ENCODE measurements around the gene TEAD1.

Gene TEAD1

DNA sequence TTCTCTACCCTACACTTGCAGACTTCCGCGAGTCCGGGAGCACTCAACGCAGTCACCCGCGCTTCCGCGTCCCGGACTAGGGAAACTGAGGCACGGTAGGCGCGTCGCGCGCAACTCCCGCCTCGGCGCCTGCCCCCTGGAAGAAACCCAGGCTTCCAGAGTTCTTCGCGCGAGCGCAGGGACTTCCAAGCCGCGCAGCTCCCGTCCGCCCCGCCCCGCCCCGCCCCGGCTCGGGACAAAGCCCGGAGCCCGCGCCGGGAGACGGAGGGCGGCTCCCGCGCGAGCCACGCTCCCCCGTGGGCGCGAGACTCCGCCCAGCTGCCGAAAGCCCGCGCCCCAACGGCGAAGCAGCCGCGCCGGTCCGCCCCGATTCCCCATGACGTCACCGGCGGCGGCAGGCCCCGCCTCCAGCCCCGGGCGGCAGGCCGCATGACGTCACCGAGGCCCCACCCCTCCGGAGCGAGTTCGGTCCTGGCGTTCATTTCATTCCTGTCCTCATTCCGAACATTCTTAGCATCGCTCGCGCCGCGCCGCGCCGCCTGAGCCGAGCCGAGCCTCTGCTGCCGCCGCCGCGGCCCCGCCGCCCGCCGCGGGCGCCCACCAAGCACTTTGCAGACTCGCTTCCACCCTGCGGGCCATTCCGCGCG lies at the start of gene TEAD1:
Gene TEAD1 (plus strand): TSS at position 498 of the 647 bp plus-strand sequence.
- DNase-seq = peak; percentile 89

DNA sequence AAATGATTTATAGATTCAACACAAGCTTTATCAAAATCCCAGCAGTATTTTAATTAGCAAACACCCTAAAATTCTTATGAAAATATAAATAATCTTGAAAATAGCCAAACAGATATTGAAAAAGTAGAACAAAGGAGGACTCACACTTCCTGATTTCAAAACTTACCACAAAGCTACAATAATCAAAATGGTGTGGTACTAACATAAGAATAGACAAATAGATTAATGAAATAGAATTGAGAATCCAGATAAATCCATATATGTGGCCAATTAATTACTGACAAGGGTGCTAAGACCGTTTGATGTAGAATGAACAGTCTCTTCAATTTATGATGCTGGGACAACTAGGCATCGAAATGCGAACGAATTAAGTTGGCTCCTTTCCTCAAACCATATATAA lies 49.6 kb upstream of the TEAD1 start:
- DNase-seq = no peak

DNA sequence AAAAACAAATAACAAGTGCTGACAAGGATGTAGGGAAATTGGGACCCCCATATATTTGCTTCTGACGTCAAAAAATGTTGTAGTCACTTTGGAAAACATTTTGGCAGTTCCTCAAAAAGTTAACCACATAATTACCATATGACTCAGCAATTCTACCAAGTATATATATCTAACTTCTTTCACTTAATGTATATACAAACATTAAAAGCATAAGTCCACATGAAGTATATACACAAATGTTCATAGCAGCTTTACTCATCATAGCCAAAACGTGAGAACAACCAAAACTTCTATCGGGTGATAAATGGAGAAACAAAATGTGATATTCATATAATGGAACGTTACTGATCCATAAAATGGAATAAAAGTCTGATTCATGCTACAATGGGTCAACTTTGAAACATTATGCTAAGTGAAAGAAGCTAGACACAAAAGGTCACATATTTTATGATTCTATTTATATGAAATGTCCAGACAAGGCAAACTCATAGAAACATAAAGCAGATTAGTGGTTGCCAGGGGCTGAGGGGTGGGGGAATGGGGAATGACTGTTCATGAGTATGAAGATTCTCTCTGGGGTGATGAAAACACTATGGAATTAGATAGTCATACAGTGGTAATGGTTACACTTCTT lies 48.7 kb upstream of the TEAD1 start:
- DNase-seq = no peak

DNA sequence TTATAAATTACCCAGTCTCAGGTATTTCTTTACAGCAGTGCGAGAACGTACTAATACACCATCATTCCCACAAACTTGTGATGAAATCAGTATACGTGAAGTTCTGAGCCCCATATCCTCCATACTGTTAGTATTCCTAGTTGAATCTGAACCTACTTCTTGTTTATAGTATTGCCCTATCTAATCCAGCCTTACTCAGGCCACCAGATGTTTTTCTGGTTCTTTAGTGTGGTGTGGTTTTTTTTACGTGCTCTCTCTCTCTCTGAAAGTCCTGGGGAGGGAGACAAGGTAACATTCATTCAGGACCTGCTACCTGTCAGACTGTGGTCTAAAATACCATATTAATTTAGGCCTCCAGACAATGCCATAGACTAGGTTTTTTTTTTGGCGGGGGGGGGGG lies 47.6 kb upstream of the TEAD1 start:
- DNase-seq = no peak

- DNase-seq = no peak
Measured at GRCh38 chr11:12628314-12628713, 45.9 kb upstream of the TEAD1 start.

GRCh38 chr11:12629601-12630313 lies 44.5 kb upstream of the TEAD1 start:
- no peak for DNase-seq

DNA sequence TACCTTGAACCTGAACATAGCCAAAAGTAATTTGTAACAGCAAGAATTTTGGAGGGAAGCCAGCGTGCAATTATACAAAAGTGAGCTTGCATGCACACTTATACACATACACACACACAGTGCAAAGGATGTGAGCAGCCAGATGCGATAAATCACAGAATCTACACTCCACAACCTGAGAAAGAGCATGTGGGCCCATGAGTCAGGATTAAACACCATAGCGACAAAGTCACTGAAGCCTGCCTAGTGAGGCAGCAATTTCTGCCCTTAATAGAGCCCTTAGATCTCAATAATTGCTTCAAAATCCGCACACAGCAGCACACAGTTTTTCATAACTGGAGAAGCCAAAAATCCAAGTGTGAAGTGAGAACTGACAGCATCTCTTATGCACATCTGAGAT lies 42.6 kb upstream of the TEAD1 start:
- DNase-seq = no peak

GRCh38 chr11:12634329-12634728 lies 39.9 kb upstream of the TEAD1 start:
- no peak for DNase-seq

DNA sequence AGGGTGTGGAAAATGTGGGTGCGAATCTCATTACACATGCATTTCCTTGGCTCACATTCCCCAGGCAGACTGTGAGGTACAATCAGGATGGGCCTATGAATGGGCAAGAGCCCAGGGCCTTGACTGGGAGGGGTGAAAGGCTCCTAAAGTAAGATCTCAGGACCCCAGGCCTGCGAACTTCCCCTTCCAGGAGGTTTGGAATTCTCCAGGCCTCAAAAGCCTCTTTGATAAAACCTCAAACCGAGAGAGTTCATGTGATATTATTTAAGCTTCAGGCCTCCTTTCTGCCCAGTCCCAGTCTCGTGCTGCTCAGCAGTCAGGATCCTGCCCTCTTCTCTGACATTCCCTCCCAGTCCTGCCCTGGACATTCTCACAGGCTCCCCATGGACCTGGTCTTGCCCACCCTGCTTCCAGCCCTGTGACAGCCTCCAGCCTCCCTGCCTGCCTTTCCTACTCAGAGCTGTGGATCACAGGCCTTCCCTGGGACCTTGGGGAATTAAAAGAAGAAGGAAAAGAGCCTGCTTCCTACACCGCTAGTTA lies 37.3 kb upstream of the TEAD1 start:
- DNase-seq = no peak

DNA sequence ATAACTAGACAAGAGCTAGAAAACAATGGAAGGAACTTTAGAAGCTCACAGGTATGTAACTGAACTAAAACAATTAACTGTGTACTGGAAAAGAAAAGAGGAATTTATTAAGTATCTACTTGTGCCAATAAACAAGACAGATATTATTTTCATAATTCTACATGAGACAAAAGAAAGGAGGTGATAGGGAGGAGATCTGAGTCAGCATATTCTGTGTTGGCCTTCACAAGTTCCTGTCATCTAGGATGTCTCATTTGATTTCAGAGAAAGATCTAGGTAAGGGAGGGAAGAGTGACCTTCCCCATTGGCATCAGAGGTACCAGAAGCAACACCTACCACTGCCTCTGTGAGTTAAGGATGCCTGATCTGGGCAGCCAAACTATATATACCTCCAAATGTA lies 34.8 kb upstream of the TEAD1 start:
- DNase-seq = no peak

DNA sequence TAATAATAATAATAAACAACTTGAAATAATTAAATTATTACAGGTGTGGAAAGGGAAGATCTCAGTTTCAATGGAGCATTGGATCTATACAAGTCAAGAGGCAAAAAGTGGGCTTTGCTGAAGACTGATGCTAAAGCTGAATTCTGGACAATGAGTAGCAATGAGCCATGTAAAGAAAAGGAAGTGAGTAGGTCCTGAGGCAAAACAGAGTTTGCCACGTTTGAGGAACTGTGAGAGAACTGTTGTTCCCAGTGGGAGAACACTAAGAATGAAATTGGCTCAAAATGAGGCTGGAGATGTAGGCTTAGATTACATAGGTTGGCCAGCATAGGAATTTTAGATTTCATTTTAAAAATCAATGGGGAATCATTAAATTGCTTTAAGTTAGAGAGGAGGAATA lies 33.9 kb upstream of the TEAD1 start:
- no peak for DNase-seq

DNA sequence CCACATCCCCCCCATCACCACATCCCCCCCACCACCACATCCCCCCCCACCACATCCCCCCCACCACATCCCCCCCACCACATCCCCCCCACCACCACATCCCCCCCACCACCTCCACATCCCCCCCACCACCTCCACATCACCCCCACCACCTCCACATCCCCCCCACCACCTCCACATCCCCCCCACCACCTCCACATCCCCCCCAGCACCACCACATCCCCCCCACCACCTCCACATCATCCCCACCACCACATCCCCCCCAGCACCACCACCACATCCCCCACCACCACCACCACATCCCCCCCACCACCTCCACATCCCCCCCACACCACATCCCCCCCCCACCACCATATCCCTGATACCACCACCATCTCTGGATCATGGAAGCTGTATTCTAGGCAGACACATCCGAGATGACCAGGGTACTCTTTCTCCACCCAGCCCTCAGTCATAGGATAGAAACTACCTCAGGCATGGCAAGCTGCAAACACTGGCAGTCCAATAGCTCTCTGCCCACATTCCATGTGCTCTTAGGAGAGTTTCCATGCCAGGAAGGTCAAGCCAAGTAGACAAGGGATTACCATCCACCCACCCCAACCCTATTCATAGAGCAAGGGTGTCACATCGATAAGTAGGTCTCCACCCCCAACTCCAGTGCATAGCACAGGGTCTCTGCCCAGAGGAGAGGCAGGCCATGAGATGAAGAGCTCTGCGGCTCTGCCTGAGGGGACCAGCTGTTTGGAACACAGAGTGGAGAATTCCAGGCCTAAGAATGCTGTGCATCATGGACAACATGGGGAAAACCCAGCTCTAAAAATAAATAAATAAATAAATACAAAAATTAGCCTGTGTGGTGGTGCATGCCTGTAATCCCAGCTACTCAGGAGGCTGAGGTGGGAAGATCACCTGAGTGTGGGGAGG lies 33.0 kb upstream of the TEAD1 start:
- DNase-seq = no peak

DNA sequence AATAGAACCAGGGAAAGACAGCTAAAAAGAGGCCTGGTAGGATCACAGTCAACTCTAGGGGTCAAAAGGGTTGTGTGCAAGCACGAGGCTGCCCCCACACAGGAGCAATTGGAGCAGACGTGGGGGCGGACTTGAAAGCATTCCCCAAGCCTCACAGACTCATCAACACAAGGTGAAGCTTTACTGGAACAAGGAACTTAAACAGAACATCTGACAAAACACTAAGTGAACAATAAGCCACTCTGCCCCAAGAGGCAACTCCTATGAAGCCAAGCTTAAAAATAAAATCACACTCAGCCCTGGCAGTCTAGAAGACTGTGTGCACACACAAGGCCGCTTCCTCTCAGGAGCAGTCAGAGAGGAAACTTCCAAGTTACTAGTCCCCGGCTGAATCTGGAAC lies 32.2 kb upstream of the TEAD1 start:
- no peak for DNase-seq

DNA sequence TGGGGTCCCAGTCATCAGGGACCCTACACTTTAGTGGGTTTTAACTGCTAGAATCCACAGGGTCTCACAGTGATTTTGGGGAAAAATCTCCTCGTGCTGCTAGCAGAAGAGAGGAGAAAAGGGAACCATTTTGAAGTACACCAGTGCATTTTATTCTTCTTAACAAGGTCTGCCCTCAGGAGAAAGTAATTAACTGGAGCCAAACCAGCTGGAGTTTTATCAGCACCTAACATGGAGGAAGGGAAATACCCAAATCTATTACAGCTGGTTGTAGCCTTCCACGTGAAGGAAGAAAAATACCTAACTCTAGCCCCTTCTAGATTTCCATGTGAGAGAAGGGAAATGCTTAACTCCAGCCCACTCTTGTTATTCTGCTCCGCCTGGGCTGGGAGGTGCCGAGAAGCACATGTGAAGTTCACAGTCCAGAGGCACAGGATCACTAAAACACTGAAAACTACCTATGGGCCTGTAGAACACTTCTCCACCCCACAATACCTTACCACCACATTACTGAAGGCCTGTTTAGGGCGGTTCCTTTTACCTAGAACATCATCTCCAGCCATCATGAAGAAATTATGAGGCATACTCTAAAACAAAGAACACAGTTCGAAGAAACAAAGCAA lies 31.3 kb upstream of the TEAD1 start:
- no peak for DNase-seq

DNA sequence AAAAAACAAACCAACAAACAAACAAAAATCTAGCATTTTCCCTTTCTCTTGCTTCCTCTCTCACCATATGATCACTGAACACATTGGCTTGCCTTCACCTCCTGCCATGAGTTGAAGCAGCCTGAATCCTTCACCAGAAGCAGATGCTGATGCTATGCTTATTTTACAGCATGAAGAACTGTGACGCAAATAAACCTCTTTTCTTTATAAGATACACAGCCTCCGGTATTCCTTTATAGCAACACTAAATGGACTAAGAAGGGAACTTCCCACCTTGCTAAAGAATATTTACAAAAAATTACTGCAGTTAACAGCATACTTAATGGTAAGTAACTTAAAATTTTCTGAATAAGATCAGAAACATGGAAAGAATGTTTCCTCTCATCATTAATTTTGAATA lies 27.7 kb upstream of the TEAD1 start:
- no peak for DNase-seq

DNA sequence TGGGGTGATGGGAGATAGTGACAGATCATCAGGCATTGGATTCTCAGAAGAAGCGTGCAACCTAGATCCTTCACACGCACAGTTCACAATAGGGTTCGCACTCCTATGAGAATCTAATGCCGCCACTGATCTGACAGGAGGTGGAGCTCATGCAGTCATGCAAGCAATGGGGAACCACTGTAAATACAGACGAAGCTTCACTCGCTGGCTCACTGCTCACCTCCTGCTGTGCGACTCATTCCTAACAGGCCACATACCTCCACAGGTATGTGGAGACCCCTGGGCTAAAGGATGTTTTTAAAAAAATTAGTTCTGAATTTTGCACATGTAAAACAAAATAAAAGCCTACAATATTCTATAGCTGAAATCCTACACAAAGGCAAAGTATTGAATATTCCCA lies 20.5 kb upstream of the TEAD1 start:
- no peak for DNase-seq

GRCh38 chr11:12655842-12656241 lies 18.4 kb upstream of the TEAD1 start:
- DNase-seq = no peak

GRCh38 chr11:12657336-12657735 lies 16.9 kb upstream of the TEAD1 start:
- DNase-seq = no peak

GRCh38 chr11:12657981-12658380 lies 16.2 kb upstream of the TEAD1 start:
- DNase-seq = no peak

DNA sequence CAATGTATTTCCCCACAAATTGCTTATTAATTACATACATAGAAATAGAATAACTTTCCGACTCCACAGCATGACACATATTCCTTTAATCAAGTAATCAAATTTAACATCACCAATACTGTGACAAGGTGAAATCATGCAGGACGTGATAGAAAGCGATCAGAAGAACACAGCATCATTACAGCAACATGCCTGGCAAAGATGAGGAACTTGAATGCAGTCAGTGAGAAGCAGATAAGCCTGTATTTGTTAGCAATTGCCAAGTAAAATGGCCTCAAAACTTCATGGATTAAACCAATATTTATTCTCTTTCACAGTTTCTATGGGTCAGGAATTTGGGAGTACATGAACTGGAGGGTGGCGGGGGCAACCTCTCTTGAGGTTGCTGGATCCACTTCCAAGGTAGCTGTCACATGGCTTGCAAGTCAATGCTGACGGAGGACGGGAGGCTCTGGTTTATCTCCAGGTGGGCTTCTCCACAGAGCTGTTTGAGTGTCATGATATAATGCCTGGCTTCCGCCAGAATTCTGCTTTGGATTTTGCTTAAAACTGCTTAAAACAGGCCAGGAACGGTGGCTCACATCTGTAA lies 12.0 kb upstream of the TEAD1 start:
- DNase-seq = no peak

DNA sequence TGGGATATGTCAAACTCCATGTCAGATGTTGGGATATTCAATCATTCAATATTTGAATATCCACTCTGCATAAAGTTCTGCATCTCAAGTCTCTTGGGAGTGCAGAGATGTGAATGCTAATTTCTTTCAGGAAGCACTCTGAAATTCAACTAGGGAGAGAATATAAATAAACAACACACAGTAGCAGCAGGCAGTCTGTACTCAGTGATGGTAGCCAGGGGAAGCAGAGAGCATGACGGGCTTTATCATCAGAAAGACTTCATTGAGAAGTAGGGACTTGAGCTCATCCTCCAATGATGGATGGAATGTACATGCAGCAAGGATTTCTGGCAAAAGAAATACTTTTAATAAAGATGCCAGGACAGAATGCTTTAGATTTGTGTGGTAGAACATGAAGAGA lies 9.8 kb upstream of the TEAD1 start:
- no peak for DNase-seq

DNA sequence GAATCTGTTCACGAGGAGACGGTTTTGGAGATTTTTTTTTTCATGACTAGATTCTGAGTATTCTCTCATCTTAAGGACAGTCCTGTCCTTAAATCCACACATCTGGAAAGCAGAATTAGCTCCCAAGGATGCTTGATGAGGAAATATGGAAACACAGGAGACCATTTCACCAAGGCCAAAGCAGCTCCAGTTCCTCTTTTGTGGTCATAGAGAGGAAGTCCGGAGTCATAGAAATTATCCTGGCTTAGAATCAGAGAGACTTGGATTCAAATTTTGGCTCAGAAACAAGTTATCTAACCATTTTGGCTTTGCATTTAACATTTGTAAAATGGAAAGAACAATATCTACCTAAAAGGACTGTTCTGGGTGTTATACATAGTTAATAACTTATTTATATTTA lies 7.3 kb upstream of the TEAD1 start:
- no peak for DNase-seq

All from NCI-H446 treated with DMSO at 0.1 percent for 48 hours (cell line).